WI38 (cell line): ENCODE data around the gene PARP1.
"Not testable (repeated sequence)": the region's sequence is repeated elsewhere in the genome, so short reads cannot be mapped to it uniquely, and the experiment has no call there.

Experiments
- H3K4me3 ChIP-seq: 2 replicates; pipeline ENCODE4 v1.5.1; 2011; ENCODE audit warnings: low read depth, mild to moderate bottlenecking, control low read depth, low read length
- TF ChIP-seq, protein P1 (sequence below): IDR thresholded peaks from 2 replicates; pipeline ENCODE4 v1.5.1; 2012; ENCODE audit warnings: low read depth, mild to moderate bottlenecking, control low read depth, low read length

PARP1 gene

GRCh38 chr1:226349801-226350518 is 57.9 kb downstream of the PARP1 start:
- H3K4me3 ChIP-seq = no peak overlapping the region
- TF ChIP-seq, protein P1, sequence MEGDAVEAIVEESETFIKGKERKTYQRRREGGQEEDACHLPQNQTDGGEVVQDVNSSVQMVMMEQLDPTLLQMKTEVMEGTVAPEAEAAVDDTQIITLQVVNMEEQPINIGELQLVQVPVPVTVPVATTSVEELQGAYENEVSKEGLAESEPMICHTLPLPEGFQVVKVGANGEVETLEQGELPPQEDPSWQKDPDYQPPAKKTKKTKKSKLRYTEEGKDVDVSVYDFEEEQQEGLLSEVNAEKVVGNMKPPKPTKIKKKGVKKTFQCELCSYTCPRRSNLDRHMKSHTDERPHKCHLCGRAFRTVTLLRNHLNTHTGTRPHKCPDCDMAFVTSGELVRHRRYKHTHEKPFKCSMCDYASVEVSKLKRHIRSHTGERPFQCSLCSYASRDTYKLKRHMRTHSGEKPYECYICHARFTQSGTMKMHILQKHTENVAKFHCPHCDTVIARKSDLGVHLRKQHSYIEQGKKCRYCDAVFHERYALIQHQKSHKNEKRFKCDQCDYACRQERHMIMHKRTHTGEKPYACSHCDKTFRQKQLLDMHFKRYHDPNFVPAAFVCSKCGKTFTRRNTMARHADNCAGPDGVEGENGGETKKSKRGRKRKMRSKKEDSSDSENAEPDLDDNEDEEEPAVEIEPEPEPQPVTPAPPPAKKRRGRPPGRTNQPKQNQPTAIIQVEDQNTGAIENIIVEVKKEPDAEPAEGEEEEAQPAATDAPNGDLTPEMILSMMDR = no peak

DNA sequence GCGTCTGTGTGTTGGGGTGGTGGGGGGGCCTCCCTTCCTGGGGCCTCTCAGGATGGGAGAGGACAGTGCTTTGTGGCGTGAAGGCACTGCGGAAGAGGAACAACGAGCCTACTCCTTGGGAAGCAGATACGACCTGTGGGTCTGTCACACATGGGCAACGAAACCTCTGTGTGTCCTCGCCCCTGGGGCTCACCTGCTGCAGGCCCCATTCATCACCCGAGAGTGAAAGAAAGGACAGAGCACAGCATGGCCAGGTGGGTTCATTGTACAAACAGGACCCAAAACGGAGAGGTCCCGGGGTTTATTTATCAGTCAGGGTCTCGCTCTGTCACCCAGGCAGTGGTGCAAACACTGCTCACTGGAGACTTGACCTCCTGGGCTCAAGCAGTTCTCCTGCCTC is 58.8 kb downstream of the PARP1 start:
- H3K4me3 ChIP-seq = no peak overlapping the region
- TF ChIP-seq, protein P1 = no peak

DNA sequence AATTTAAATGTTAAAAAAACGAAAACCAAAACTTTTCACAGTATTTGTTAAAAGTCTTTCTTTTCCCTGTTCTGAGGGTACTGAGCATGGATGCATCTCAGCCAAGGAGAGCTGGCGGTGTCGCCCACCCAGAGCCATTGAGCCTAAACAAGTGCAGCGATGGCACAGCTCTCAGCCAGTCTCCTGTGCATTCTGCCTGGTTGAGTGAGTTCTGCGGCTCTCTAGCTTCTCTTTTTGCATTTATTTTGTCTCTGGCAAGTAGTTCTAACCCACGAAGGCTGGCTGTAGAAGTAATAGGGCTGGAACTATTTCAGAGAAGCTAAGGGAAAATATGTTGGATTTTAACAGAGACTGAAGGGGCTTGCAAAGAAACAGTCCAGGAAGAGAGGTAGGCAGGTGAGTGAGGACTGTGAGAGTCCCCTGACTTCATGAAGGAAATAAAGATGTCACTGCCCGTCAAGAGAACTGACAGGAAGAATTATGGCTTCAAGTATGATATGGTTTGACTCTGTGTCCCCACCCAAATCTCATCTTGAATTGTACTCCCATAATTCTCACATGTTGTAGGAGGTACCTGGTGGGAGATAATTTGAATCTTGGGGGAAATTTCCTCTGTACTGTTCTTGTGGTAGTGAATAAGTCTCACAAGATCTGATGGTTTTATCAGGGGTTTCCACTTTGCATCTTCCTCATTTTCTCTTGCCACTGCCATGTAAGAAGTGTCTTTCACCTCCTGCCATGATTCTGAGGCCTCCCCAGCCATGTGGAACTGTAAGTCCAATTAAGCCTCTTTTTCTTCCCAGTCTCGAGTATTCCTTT is 63.2 kb downstream of the PARP1 start:
- TF ChIP-seq, protein P1 = no peak
- H3K4me3 ChIP-seq = no peak overlapping the region

DNA sequence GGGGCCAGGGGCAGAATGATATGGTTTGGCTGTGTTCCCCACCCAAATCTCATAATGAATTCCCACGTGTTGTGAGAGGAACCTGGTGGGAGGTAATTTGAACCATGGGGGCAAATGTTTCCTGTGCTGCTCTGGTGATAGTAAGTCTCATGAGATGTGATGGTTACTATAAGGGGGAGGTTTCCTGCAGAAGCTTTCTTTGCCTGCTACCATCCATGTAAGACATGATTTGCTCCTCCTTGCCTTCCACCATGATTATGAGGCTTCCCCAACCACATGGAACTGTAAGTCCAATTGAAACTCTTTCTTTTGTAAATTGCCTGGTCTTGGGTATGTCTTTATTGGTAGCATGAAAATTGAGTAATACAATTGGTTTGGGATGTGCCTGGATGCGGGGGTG is 65.2 kb downstream of the PARP1 start:
- TF ChIP-seq, protein P1 = no peak
- H3K4me3 ChIP-seq = no peak overlapping the region

- H3K4me3 ChIP-seq = not testable (repeated sequence)
Measured at GRCh38 chr1:226340111-226340510, 67.8 kb downstream of the PARP1 start.

- TF ChIP-seq, protein P1 = no peak
- no peak overlapping the region for H3K4me3 ChIP-seq
Measured at GRCh38 chr1:226337276-226337875, 70.5 kb downstream of the PARP1 start.

DNA sequence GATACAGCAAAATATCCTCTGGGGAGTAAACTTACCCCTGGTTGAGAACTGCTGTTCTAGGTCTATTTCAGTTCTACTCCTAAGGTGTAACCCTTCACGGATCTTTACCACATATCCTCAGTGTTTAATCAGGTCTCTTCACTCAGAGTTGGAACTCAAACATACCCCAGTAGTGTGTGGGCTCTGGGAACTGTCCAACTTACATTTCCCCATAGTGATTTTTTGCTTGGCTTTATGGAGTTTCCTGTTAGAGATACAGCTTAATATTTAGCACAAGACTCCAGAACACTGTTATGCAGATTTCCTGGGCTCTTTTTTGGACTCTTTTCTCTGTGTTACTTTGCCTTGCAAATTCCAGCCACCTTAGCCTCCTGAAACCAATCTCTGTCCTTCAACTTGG is 72.2 kb downstream of the PARP1 start:
- TF ChIP-seq, protein P1 = no peak
- H3K4me3 ChIP-seq = no peak overlapping the region
